Natural killer cell treated with Interleukin-12 subunit alpha and Interleukin-12 subunit beta and Interleukin-15 and Interleukin-18, amount 100 ng/mL, for 72 hours (primary cell): ENCODE results near the gene OR2L2. TPM values are rescaled to one million over a fixed set of nuclear protein-coding genes. Genes with fewer than 3 reads are reported as not detected.

Experiments used
- ATAC-seq, 2 donors: fragments of 150-1000 bp; cut with Tn5 transposase in 1 of 2; sonication (Bioruptor Pico), chemical (Tn5 transposase) in 1 of 2; 2 replicates each; pipeline ENCODE4 v1.10.0; 2021
- DNase-seq: peaks from one replicate; pipeline ENCODE4 v3.0.0; 2022; ENCODE audit warnings: low spot score
- H3K27ac Mint-ChIP-seq, 2 donors: 1 replicate in 1 of 2; 2 replicates in 1 of 2; pipeline ENCODE4 v1.8.0; 2022; ENCODE audit warnings: mixed read lengths in 2 of 2, mild to moderate bottlenecking in 1 of 2, moderate library complexity in 1 of 2
- H3K27me3 Mint-ChIP-seq, 2 donors: 1 replicate in 1 of 2; 2 replicates in 1 of 2; pipeline ENCODE4 v1.8.0; 2022; ENCODE audit warnings: mixed read lengths in 2 of 2
- H3K36me3 Mint-ChIP-seq: one replicate; pipeline ENCODE4 v1.8.0; 2022; ENCODE audit warnings: mixed read lengths
- H3K4me1 Mint-ChIP-seq, 2 donors: 1 replicate in 1 of 2; 2 replicates in 1 of 2; pipeline ENCODE4 v1.8.0; 2022; ENCODE audit warnings: low read depth in 2 of 2, mixed read lengths in 2 of 2, mild to moderate bottlenecking in 1 of 2
- H3K4me3 Mint-ChIP-seq: one replicate; pipeline ENCODE4 v1.8.0; 2022; ENCODE audit warnings: mixed read lengths
- H3K9me3 Mint-ChIP-seq: 2 replicates; pipeline ENCODE4 v1.8.0; 2022; ENCODE audit warnings: mixed read lengths
- total RNA-seq, 2 donors: library from RNA; stranded (reverse); gene quantifications; one replicate each; pipeline ENCODE4 v1.2.3, GENCODE V29; 2022

Gene OR2L2, protein sequence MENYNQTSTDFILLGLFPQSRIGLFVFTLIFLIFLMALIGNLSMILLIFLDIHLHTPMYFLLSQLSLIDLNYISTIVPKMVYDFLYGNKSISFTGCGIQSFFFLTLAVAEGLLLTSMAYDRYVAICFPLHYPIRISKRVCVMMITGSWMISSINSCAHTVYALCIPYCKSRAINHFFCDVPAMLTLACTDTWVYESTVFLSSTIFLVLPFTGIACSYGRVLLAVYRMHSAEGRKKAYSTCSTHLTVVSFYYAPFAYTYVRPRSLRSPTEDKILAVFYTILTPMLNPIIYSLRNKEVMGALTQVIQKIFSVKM
- total RNA-seq, result under 1 TPM; 0.12 to 0.17 TPM

DNA sequence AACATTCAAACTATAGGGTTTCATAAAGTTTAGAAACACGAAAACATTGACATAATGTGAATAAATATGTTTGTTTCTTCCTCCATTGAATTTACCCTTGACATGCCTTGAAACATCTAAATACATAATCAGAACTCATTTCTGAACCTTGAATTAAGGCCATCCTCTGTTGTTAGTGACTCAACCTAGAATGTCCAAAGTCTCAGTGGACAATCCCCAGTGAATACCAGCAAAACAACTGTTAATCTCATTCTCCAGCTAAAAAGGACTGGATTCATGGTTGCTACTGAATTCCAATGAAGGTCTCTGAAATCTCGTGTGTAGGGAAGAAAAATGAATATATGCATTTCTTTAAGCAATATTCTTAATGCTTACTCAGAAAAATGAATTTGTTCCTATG is at the start of gene OR2L2:
OR2L2 (plus strand) TSS at position 301 of the 400 bp plus-strand sequence. CDS start 8,198 bp downstream, outside the sequence.
- Mint-ChIP-seq H3K4me3 (no peak within 1 kb of the TSS), H3K27ac (no peak within 1 kb of the TSS), H3K27me3 (no peaks in the 10 kb centered on the region), H3K4me1 (no peaks in the 10 kb centered on the region), H3K9me3 (peaks cover 29% of the 10 kb centered on the region), H3K36me3 (peaks cover 12% of the 10 kb centered on the region)
- DNase-seq (no peak), ATAC-seq (no peak)

DNA sequence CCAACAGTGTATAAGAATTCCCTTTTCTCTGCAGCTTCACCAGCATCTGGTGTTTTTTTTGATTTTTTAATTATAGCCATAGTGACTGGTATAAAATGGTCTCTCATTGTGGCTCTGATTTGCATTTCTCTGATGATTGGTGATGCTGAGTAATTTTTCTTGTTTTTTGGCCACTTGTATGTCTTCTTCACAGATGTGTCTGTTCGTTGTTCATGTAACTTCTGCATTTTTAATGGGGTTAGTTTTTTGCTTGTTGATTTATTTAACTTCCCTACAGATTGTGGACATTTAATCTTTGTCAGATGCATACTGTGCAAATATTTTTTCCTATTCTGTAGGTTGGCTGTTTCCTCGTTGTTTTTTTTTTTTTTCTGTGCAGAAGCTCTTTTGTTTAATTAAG is 36.9 kb upstream of the OR2L2 start:
- Mint-ChIP-seq H3K4me3 (no peak overlapping the region), H3K27ac (no peak overlapping the region), H3K9me3 (peaks cover 4% of the 10 kb centered on the region), H3K4me1 (no peaks in the 10 kb centered on the region), H3K36me3 (peaks cover 5% of the 10 kb centered on the region), H3K27me3 (no peaks in the 10 kb centered on the region)
- ATAC-seq (no peak), DNase-seq (no peak)

DNA sequence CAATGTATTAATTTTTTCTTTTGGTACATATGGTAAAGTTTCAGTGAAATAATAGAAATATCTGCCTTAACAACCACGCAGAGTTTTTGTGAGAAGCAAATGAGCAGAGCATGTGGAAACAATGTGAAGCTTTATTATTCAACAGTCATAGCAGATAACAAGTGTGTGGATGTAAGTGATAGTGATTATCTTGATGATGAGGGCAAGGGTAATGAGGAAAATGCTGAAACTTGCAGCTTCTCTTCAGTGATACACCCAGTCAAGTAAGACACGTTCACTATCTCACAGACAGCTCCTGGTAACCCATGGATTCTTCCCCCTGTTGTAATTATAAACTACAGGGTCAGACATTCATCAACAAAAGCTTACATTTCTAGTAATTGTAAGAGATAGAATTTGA is 31.1 kb upstream of the OR2L2 start:
- Mint-ChIP-seq H3K36me3 (peaks cover 5% of the 10 kb centered on the region), H3K27me3 (no peaks in the 10 kb centered on the region)

DNA sequence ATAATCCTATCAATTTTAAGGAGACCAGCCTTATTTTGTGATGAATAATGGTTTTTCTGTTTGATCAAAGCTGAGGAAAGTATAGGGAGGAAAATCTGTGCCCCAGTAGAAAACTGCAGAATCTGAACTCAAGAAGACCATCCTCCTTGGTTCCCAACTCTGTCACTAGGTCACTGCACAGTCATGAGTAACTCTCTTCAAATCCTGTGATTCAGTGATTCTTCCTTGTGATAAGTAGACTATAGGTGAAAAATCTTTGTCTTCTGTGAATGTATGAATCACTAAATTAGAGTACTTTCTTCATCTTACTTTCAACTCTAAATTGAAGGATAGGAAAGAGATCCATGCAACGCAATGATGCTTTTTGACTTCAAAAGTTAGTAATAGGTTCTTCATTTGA is 29.7 kb upstream of the OR2L2 start:
- no peaks in the 10 kb centered on the region for H3K4me1 Mint-ChIP-seq
- ATAC-seq, result no peak
- H3K9me3 Mint-ChIP-seq, result peaks cover 11% of the 10 kb centered on the region
- no peaks in the 10 kb centered on the region for H3K27me3 Mint-ChIP-seq
- H3K27ac Mint-ChIP-seq, result no peak overlapping the region
- H3K36me3 Mint-ChIP-seq, result peaks cover 5% of the 10 kb centered on the region
- no peak overlapping the region for H3K4me3 Mint-ChIP-seq
- DNase-seq, result no peak

More for the DNA sequence above, 31.1 kb upstream of the OR2L2 start:
- H3K27ac Mint-ChIP-seq, result no peak overlapping the region
- H3K4me1 Mint-ChIP-seq, result no peaks in the 10 kb centered on the region
- DNase-seq (no peak), ATAC-seq (no peak)
- H3K4me3 Mint-ChIP-seq, result no peak overlapping the region
- H3K9me3 Mint-ChIP-seq, result peaks cover 11% of the 10 kb centered on the region

DNA sequence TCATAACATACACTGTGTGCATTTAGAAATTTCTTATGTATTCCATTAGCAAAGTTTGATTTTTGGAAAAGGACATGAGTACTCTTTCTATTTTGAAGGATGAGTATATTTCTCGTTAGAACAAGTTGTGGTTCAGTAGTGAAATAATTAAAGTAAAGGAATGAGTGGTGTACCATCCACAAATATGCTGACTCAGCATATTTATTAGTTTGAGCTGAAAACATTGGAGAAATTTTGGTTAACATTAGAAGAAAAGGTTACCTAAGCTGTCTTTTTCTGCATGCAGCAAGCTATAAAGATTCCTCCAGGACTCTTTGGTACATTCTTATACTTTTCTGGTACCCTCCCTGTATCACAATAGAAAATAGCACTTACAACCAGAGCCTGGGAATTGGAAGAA is 22.1 kb upstream of the OR2L2 start:
- no peaks in the 10 kb centered on the region for H3K4me1 Mint-ChIP-seq
- peaks cover 29% of the 10 kb centered on the region for H3K36me3 Mint-ChIP-seq
- H3K4me3 Mint-ChIP-seq, result no peak overlapping the region
- no peaks in the 10 kb centered on the region for H3K27me3 Mint-ChIP-seq
- ATAC-seq (no peak), DNase-seq (no peak)
- no peak overlapping the region for H3K27ac Mint-ChIP-seq
- H3K9me3 Mint-ChIP-seq, result peaks cover 35% of the 10 kb centered on the region

DNA sequence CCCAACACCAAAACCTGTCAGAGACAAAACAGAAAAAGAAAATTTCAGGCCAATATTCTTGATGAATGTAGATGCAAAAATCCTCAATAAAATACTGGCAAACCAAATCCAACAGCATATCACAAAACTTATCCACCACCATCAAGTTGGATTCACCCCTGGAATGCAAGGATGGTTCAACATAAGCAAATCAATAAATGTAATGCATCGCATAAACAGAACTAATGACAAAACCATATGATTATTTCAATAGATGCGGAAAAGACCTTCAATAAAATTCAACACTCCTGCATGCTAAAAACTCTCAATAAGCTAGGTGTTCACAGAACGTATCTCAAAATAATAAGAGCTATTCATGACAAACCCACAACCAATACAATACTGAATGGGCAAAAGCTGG is 20.2 kb upstream of the OR2L2 start:
- Mint-ChIP-seq H3K9me3 (peaks cover 30% of the 10 kb centered on the region), H3K4me3 (no peak overlapping the region), H3K36me3 (peaks cover 29% of the 10 kb centered on the region), H3K27ac (no peak overlapping the region), H3K27me3 (no peaks in the 10 kb centered on the region), H3K4me1 (no peaks in the 10 kb centered on the region)
- DNase-seq (no peak), ATAC-seq (no peak)

DNA sequence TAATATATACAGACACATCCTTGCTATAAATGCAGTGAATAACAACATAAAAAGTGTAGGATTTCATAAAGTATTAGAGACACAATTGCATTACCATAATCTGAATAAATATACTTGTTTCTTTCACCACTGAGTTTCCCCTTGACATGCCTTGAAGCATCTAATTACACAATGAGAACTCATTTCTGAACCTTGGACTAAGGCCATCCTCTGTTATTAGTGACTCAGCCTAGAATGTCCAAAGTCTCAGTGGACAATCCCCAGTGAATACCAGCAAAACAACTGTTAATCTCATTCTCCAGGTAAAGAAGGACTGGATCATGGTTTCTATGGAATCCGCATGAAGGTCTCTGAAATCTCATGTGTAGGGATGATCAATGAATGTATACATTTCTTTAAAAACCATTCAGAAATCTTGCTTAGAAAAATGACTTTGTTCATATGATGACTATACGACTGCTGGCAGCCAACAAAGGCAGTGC is 16.6 kb upstream of the OR2L2 start, which contains the start of gene OR2L5:
OR2L5 (plus strand) TSS at position 432 of the 482 bp plus-strand sequence. CDS start 8,288 bp downstream, outside the sequence.
- no peak within 1 kb of the TSS for H3K4me3 Mint-ChIP-seq
- no peaks in the 10 kb centered on the region for H3K27me3 Mint-ChIP-seq
- no peak within 1 kb of the TSS for H3K27ac Mint-ChIP-seq
- no peaks in the 10 kb centered on the region for H3K4me1 Mint-ChIP-seq
- DNase-seq, result no peak
- H3K9me3 Mint-ChIP-seq, result peaks cover 25% of the 10 kb centered on the region
- no peak for ATAC-seq
- H3K36me3 Mint-ChIP-seq, result peaks cover 29% of the 10 kb centered on the region

DNA sequence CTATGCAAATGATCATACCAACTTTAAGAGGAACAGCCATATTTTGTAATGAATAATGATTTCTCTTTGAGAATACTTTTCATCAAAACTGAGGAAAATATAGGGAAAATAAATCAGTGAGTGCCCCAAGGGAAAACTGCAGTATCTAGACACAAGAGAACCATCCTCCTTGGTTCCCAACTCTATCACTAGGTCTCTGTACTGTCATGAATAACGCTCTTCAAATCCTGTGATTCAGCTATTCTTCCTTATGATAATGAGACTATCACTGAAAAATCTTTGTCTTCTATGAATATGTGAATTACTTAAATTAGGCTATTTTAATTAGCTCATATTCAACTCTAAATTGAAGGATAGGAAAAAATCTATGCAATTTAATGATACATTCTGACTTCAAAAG is 14.1 kb upstream of the OR2L2 start:
- Mint-ChIP-seq H3K36me3 (peaks cover 7% of the 10 kb centered on the region), H3K4me3 (no peak overlapping the region), H3K27ac (no peak overlapping the region), H3K4me1 (no peaks in the 10 kb centered on the region), H3K9me3 (peaks cover 21% of the 10 kb centered on the region), H3K27me3 (no peaks in the 10 kb centered on the region)
- DNase-seq (no peak), ATAC-seq (no peak)

DNA sequence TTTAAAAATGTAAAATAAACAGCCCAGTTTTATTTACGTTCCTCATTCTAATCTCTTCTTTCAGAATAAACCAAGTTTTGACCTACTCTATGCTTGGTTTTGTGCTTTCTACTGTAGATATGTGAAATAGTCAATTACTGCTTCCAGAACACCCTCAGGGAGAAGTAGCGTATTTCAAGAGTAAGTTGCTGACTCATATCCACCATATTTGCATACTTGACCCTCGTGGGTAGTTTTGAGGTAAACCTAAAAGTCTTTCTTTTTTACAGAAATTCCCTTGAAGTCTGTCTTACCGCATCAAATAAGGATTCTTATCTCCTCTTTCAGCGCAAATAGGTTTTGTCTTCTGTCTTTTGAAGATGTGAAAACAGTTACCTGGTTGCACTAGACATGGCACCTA is 15.3 kb downstream of the OR2L2 start:
- DNase-seq (no peak), ATAC-seq (no peak)
- Mint-ChIP-seq H3K9me3 (peaks cover 17% of the 10 kb centered on the region), H3K27ac (no peak overlapping the region), H3K36me3 (peaks cover 6% of the 10 kb centered on the region), H3K4me1 (no peaks in the 10 kb centered on the region), H3K27me3 (no peaks in the 10 kb centered on the region), H3K4me3 (no peak overlapping the region)

DNA sequence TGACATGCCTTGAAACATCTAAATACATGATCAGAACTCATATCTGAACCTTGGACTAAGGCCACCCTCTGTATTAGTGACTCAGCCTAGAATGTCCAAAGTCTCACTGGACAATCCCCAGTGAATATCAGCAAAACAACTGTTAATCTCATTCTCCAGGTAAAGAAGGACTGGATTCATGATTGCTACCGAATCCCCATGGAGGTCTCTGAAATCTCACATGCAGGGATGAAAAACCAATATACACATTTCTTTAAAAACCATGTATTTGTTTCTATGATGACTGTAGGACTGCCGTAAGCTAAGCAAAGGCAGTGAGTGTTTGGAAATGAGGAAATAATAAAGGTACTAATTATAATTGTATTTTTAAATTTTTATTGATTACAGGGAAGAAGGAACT is 16.7 kb downstream of the OR2L2 start, which contains the start of gene OR2L3:
OR2L3 (plus strand) TSS at position 301 of the 400 bp plus-strand sequence. CDS start 13,846 bp downstream, outside the sequence.
- no peak within 1 kb of the TSS for H3K4me3 Mint-ChIP-seq
- H3K4me1 Mint-ChIP-seq, result no peaks in the 10 kb centered on the region
- no peak within 1 kb of the TSS for H3K27ac Mint-ChIP-seq
- H3K36me3 Mint-ChIP-seq, result peaks cover 6% of the 10 kb centered on the region
- H3K27me3 Mint-ChIP-seq, result no peaks in the 10 kb centered on the region
- peaks cover 22% of the 10 kb centered on the region for H3K9me3 Mint-ChIP-seq
- ATAC-seq (no peak), DNase-seq (no peak)

DNA sequence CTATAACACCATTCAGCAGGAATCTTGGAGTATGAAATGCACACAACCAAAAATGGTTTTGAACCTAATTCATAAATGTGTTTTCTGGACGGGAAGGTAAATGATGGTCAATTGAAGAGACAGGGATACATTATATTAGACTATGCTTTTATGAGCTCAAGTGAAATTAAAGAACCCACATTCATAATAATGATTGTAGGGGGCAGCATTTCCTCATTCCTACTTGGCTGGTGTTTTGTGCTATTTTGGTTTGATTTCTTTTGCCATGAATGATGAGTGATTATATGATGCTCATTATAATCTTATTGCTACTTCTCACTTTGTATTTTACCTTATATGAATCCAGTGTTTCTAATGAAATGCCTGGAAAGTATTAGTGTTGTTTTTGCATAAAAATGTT is 17.1 kb downstream of the OR2L2 start:
- Mint-ChIP-seq H3K27ac (no peak overlapping the region), H3K4me1 (no peaks in the 10 kb centered on the region), H3K27me3 (no peaks in the 10 kb centered on the region), H3K9me3 (peaks cover 22% of the 10 kb centered on the region), H3K36me3 (peaks cover 6% of the 10 kb centered on the region), H3K4me3 (no peak overlapping the region)
- ATAC-seq (no peak), DNase-seq (no peak)

DNA sequence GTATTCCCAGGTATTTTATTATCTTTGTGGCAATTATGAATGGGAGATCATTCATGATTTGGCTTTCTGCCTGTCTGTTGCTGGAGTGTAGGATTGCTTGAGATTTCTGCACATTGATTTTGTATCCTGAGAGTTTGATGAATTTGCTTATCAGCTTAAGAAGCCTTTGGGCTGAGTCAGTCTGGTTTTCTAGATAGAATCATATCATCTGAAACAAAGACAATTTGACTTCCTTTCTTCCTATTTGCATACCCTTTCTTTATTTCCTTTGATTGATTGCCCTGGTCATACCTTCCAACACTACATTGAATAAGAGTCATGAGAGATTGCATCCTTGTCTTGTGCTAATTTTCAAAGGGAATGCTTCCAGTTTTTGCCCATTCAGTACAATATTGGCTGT is 24.8 kb downstream of the OR2L2 start:
- ATAC-seq, result no peak
- no peaks in the 10 kb centered on the region for H3K27me3 Mint-ChIP-seq
- no peak overlapping the region for H3K4me3 Mint-ChIP-seq
- no peak for DNase-seq
- no peak overlapping the region for H3K27ac Mint-ChIP-seq
- H3K9me3 Mint-ChIP-seq, result peaks cover 31% of the 10 kb centered on the region
- peaks cover 5% of the 10 kb centered on the region for H3K36me3 Mint-ChIP-seq
- H3K4me1 Mint-ChIP-seq, result no peaks in the 10 kb centered on the region

DNA sequence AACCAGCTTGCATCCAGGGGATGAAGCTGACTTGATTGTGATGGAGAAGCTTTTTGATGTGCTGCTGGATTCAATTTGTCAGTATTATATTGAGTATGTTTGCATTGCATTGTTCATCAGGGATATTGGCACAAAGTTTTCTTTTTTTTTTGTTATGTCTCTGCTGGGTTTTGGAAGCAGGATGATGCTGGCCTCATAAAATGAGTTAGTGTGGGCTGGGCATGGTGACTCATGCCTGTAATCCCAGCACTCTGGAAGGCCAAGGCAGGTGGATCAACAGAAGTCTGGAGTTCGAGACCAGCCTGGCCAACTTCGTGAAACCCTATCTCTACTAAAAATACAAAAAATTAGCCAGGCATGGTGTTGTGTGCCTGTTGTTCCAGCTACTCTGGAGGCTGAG is 25.4 kb downstream of the OR2L2 start:
- H3K27ac Mint-ChIP-seq, result no peak overlapping the region
- H3K4me1 Mint-ChIP-seq, result no peaks in the 10 kb centered on the region
- no peak overlapping the region for H3K4me3 Mint-ChIP-seq
- peaks cover 31% of the 10 kb centered on the region for H3K9me3 Mint-ChIP-seq
- H3K36me3 Mint-ChIP-seq, result peaks cover 5% of the 10 kb centered on the region
- ATAC-seq, result no peak
- DNase-seq, result no peak
- no peaks in the 10 kb centered on the region for H3K27me3 Mint-ChIP-seq

DNA sequence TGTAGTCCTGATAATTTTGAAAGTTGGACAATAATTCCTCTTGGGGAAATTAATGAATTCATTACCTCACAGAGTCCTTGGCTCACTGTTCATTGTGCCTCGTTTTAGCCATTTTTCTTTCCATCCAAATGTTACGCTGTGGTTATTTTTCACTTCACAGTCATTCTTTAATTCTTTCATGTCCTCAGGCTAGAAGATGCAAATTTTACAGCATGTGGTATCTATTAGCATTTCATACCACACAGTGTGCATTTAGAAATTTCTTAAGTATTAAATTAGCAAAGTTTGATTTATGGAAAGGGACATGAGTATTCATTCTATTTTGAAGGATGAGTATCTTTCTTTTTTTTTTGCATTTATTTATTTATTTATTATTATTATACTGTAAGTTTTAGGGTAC is 35.2 kb downstream of the OR2L2 start:
- ATAC-seq, result no peak

More for the DNA sequence above, 35.2 kb downstream of the OR2L2 start:
- no peak for DNase-seq
- H3K4me3 Mint-ChIP-seq, result no peak overlapping the region
- peaks cover 19% of the 10 kb centered on the region for H3K9me3 Mint-ChIP-seq
- H3K36me3 Mint-ChIP-seq, result peaks cover 7% of the 10 kb centered on the region
- H3K27me3 Mint-ChIP-seq, result no peaks in the 10 kb centered on the region
- H3K27ac Mint-ChIP-seq, result no peak overlapping the region
- H3K4me1 Mint-ChIP-seq, result no peaks in the 10 kb centered on the region
